ENCODE results near the gene GDPGP1.

The GDPGP1 gene

DNA sequence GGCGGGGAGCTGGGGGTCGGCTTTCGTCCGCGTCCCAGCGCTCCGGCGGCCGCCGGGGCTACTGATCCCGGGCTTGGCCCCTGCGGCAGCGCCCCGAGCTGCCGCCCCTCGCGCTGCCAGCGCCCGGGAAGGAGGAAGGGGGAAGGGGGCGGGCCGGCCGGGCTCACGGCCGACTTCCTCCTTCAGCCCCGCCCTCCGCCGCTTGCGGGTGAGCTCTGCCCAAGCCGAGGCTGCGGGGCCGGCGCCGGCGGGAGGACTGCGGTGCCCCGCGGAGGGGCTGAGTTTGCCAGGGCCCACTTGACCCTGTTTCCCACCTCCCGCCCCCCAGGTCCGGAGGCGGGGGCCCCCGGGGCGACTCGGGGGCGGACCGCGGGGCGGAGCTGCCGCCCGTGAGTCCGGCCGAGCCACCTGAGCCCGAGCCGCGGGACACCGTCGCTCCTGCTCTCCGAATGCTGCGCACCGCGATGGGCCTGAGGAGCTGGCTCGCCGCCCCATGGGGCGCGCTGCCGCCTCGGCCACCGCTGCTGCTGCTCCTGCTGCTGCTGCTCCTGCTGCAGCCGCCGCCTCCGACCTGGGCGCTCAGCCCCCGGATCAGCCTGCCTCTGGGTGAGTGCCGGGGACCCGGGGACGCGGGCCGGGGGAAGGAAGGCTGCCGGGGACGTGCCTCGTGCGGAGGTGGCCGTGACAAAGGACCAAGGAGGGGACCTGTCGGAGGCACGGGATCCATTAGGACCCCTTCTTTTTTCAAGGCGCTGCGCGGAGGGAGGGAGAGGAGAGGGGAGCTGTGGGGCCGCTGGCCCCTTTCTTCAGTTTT, 32.7 kb upstream of the GDPGP1 start, which contains the start of gene SEMA4B:
SEMA4B (plus strand) TSS at position 201 of the 814 bp plus-strand sequence; CDS start at position 450, 249 bp downstream.
- Histone ChIP-seq H3K27ac (no peak within 1 kb of the TSS), H3K36me3 (ENCODE audit: insufficient read depth) (no peaks in the 10 kb centered on the region), H3K4me3 (IDR thresholded peaks at IDR 0.05; ENCODE audit: insufficient read depth, low read depth, low read length) (no peak within 1 kb of the TSS), H3K9ac (peak within 1 kb of the TSS; percentile 59; the same call in 1 of the 2 replicates), H3K79me2 (ENCODE audit: insufficient read depth, low read depth) (peaks cover 23% of the 10 kb centered on the region), H4K20me1 (ENCODE audit: insufficient read depth) (no peaks in the 10 kb centered on the region), H3K27me3 (ENCODE audit: insufficient read depth, low read depth) (no peaks in the 10 kb centered on the region), H3K4me1 (ENCODE audit: low read depth, poor library complexity, severe bottlenecking) (peaks cover 24% of the 10 kb centered on the region), H3K4me2 (peak within 1 kb of the TSS; percentile 97), H2AFZ (ENCODE audit: low read depth) (peak within 1 kb of the TSS; percentile 57; the same call in 1 of the 2 replicates)
- TF ChIP-seq, protein P1, sequence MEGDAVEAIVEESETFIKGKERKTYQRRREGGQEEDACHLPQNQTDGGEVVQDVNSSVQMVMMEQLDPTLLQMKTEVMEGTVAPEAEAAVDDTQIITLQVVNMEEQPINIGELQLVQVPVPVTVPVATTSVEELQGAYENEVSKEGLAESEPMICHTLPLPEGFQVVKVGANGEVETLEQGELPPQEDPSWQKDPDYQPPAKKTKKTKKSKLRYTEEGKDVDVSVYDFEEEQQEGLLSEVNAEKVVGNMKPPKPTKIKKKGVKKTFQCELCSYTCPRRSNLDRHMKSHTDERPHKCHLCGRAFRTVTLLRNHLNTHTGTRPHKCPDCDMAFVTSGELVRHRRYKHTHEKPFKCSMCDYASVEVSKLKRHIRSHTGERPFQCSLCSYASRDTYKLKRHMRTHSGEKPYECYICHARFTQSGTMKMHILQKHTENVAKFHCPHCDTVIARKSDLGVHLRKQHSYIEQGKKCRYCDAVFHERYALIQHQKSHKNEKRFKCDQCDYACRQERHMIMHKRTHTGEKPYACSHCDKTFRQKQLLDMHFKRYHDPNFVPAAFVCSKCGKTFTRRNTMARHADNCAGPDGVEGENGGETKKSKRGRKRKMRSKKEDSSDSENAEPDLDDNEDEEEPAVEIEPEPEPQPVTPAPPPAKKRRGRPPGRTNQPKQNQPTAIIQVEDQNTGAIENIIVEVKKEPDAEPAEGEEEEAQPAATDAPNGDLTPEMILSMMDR (conservative IDR thresholded peaks at IDR 0.05; ENCODE audit: low read depth, low read length): no peak

DNA sequence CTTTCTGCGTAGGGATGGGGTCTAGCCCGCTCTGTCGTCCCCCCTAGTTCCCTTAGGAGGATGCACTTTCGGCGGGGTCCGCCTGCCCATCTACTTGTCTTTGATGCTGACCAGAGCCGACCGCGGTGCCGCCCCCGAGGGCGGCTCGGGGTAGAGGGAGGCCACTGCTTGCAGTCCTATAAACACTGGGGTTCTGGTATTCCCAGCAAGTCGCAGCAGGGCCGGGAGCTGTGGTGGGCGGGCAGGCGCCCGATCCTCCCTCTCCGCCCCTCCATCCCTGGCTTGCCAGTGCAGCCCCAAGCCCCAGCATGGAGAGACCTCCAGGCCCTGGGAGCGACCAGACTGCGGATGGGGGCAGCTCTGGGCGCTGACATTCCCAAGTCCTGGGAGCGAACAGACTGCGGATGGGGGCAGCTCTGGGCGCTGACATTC, 32.0 kb upstream of the GDPGP1 start:
- H3K4me1 ChIP-seq (ENCODE audit: low read depth, poor library complexity, severe bottlenecking): peaks cover 24% of the 10 kb centered on the region
- H3K27ac ChIP-seq: no peak overlapping the region
- H3K4me3 ChIP-seq (IDR thresholded peaks at IDR 0.05; ENCODE audit: insufficient read depth, low read depth, low read length): no peak overlapping the region
- H3K9ac ChIP-seq: peak overlapping the region; percentile 59; the same call in 1 of the 2 replicates
- no peak overlapping the region for H2AFZ ChIP-seq (ENCODE audit: low read depth)
- peak overlapping the region; percentile 97 for H3K4me2 ChIP-seq
- no peaks in the 10 kb centered on the region for H4K20me1 ChIP-seq (ENCODE audit: insufficient read depth)
- H3K27me3 ChIP-seq (ENCODE audit: insufficient read depth, low read depth): no peaks in the 10 kb centered on the region
- TF ChIP-seq, protein P1 (conservative IDR thresholded peaks at IDR 0.05; ENCODE audit: low read depth, low read length): no peak
- no peaks in the 10 kb centered on the region for H3K36me3 ChIP-seq (ENCODE audit: insufficient read depth)
- H3K79me2 ChIP-seq (ENCODE audit: insufficient read depth, low read depth): peaks cover 23% of the 10 kb centered on the region

DNA sequence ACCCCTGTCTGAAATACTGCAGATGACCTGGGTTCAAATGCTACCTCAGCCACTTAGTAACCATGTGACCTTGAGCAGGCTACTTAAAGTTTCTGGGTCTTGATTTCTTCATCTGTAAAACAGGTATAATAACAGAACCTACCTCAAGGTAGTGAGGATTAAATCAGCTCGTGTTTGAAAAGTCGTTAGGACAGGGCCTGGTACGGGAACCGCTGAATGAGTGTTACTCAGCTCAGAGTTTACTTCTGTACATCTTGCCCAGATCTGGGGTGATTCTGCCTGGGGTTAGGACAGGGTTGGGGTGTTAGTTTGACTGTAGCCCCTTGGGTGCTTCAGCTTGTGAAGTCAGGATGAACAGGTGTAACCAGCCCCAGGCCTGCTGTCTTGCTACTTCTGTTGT, 31.1 kb upstream of the GDPGP1 start:
- Histone ChIP-seq H3K4me2 (peak overlapping the region; percentile 97; the same call in 1 of the 2 replicates), H3K4me1 (ENCODE audit: low read depth, poor library complexity, severe bottlenecking) (peaks cover 32% of the 10 kb centered on the region), H3K9ac (no peak overlapping the region), H3K27me3 (ENCODE audit: insufficient read depth, low read depth) (no peaks in the 10 kb centered on the region), H3K4me3 (IDR thresholded peaks at IDR 0.05; ENCODE audit: insufficient read depth, low read depth, low read length) (no peak overlapping the region), H3K27ac (no peak overlapping the region), H4K20me1 (ENCODE audit: insufficient read depth) (no peaks in the 10 kb centered on the region), H3K79me2 (ENCODE audit: insufficient read depth, low read depth) (peaks cover 23% of the 10 kb centered on the region), H3K36me3 (ENCODE audit: insufficient read depth) (no peaks in the 10 kb centered on the region), H2AFZ (ENCODE audit: low read depth) (no peak overlapping the region)
- TF ChIP-seq, protein P1 (conservative IDR thresholded peaks at IDR 0.05; ENCODE audit: low read depth, low read length): no peak

DNA sequence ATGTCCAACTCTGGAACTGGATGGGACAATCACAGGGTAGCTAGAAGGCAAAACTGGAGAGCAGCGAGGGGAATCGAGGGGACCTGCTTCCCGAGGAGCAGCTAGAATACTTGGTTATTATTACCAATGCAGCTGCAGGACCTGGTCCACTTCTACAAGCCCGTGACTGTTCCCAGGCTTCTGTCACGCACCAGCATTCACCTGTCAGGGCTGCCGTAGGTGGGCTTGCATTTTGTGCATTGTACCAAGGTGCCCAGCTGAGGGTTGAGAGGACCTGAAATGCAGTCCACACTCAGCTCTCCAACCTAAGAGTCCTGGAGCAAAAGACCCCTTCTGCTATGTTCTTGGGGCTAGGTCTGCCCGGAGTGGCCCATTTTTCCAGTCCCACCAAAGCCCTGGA, 30.5 kb upstream of the GDPGP1 start:
- peaks cover 23% of the 10 kb centered on the region for H3K79me2 ChIP-seq (ENCODE audit: insufficient read depth, low read depth)
- no peaks in the 10 kb centered on the region for H3K36me3 ChIP-seq (ENCODE audit: insufficient read depth)
- H4K20me1 ChIP-seq (ENCODE audit: insufficient read depth): no peaks in the 10 kb centered on the region
- peaks cover 33% of the 10 kb centered on the region for H3K4me1 ChIP-seq (ENCODE audit: low read depth, poor library complexity, severe bottlenecking)
- no peak overlapping the region for H2AFZ ChIP-seq (ENCODE audit: low read depth)
- H3K9ac ChIP-seq: no peak overlapping the region
- TF ChIP-seq, protein P1 (conservative IDR thresholded peaks at IDR 0.05; ENCODE audit: low read depth, low read length): no peak
- H3K4me2 ChIP-seq: no peak overlapping the region
- no peaks in the 10 kb centered on the region for H3K27me3 ChIP-seq (ENCODE audit: insufficient read depth, low read depth)
- no peak overlapping the region for H3K27ac ChIP-seq
- H3K4me3 ChIP-seq (IDR thresholded peaks at IDR 0.05; ENCODE audit: insufficient read depth, low read depth, low read length): no peak overlapping the region
